Measurements from ENCODE around the gene PSMD6. TPM values are rescaled to one million over a fixed set of nuclear protein-coding genes. Genes with fewer than 3 reads are reported as not detected.

PSMD6 gene
- total RNA-seq, 1 donor from 2014 or later, result 88.7 TPM

- no peaks in the 10 kb centered on the region for H3K27me3 ChIP-seq (ENCODE audit: insufficient read depth, low read length)
- Mint-ChIP-seq H3K36me3 (ENCODE audit: low read depth, unreplicated experiment) (peaks cover 13% of the 10 kb centered on the region), H3K4me1 (ENCODE audit: low read depth, unreplicated experiment) (peaks cover 4% of the 10 kb centered on the region), H3K9me3 (ENCODE audit: unreplicated experiment) (no peaks in the 10 kb centered on the region), H3K4me3 (ENCODE audit: unreplicated experiment) (no peak overlapping the region), H3K27ac (ENCODE audit: unreplicated experiment) (no peak overlapping the region), H3K27me3 (ENCODE audit: low read depth, unreplicated experiment) (no peaks in the 10 kb centered on the region)
- H3K9ac ChIP-seq (ENCODE audit: low read length), result no peak overlapping the region
- peaks cover 37% of the 10 kb centered on the region for H3K36me3 ChIP-seq (ENCODE audit: insufficient read depth, low read length)
- TF ChIP-seq CTCF (IDR thresholded peaks at IDR 0.05; ENCODE audit: insufficient read depth, low read depth, low read length) (no peak), EZH2 (IDR thresholded peaks at IDR 0.05; ENCODE audit: insufficient read depth, low read length) (no peak)
- no peak overlapping the region for H2AFZ ChIP-seq (ENCODE audit: low read depth, low read length)
- no peaks in the 10 kb centered on the region for H3K4me1 ChIP-seq (ENCODE audit: insufficient read depth, low read length)
- no peak for DNase-seq (ENCODE audit: low read depth)
- peaks cover 2% of the 10 kb centered on the region for H3K79me2 ChIP-seq (ENCODE audit: insufficient read depth, low read length)
- H3K9me3 ChIP-seq (ENCODE audit: insufficient read depth, low read depth, low read length), result no peaks in the 10 kb centered on the region
- FAIRE-seq, result no peak
- H3K4me2 ChIP-seq (ENCODE audit: low read length), result no peak overlapping the region
- H4K20me1 ChIP-seq (ENCODE audit: insufficient read depth, low read length), result peaks cover 32% of the 10 kb centered on the region
- no peak overlapping the region for H3K27ac ChIP-seq (ENCODE audit: low read depth, low read length)
- no peak overlapping the region for H3K4me3 ChIP-seq (ENCODE audit: insufficient read depth, low read depth, low read length)
Observed at GRCh38 chr3:63984391-63984790, 38.9 kb downstream of the PSMD6 start.

GRCh38 chr3:63981980-63982379 lies 41.3 kb downstream of the PSMD6 start:
- Mint-ChIP-seq H3K36me3 (ENCODE audit: low read depth, unreplicated experiment) (peaks cover 10% of the 10 kb centered on the region), H3K9me3 (ENCODE audit: unreplicated experiment) (no peaks in the 10 kb centered on the region), H3K4me3 (ENCODE audit: unreplicated experiment) (no peak overlapping the region), H3K27ac (ENCODE audit: unreplicated experiment) (no peak overlapping the region), H3K27me3 (ENCODE audit: low read depth, unreplicated experiment) (no peaks in the 10 kb centered on the region), H3K4me1 (ENCODE audit: low read depth, unreplicated experiment) (peaks cover 15% of the 10 kb centered on the region)
- no peak for FAIRE-seq
- H3K4me1 ChIP-seq (ENCODE audit: insufficient read depth, low read length), result peaks cover under 1% of the 10 kb centered on the region
- peaks cover 14% of the 10 kb centered on the region for H3K79me2 ChIP-seq (ENCODE audit: insufficient read depth, low read length)
- H2AFZ ChIP-seq (ENCODE audit: low read depth, low read length), result no peak overlapping the region
- peaks cover 25% of the 10 kb centered on the region for H3K36me3 ChIP-seq (ENCODE audit: insufficient read depth, low read length)
- no peak overlapping the region for H3K4me3 ChIP-seq (ENCODE audit: insufficient read depth, low read depth, low read length)
- no peak for TF ChIP-seq CTCF (IDR thresholded peaks at IDR 0.05; ENCODE audit: insufficient read depth, low read depth, low read length)
- no peak for TF ChIP-seq EZH2 (IDR thresholded peaks at IDR 0.05; ENCODE audit: insufficient read depth, low read length)
- H3K4me2 ChIP-seq (ENCODE audit: low read length), result no peak overlapping the region
- no peak for DNase-seq (ENCODE audit: low read depth)
- no peaks in the 10 kb centered on the region for H3K9me3 ChIP-seq (ENCODE audit: insufficient read depth, low read depth, low read length)
- H3K27me3 ChIP-seq (ENCODE audit: insufficient read depth, low read length), result no peaks in the 10 kb centered on the region
- no peak overlapping the region for H3K9ac ChIP-seq (ENCODE audit: low read length)
- no peak overlapping the region for H3K27ac ChIP-seq (ENCODE audit: low read depth, low read length)
- H4K20me1 ChIP-seq (ENCODE audit: insufficient read depth, low read length), result peaks cover 37% of the 10 kb centered on the region

GRCh38 chr3:63980830-63981498 lies 42.3 kb downstream of the PSMD6 start:
- Mint-ChIP-seq H3K9me3 (ENCODE audit: unreplicated experiment) (no peaks in the 10 kb centered on the region), H3K27ac (ENCODE audit: unreplicated experiment) (no peak overlapping the region), H3K36me3 (ENCODE audit: low read depth, unreplicated experiment) (peaks cover 12% of the 10 kb centered on the region), H3K27me3 (ENCODE audit: low read depth, unreplicated experiment) (no peaks in the 10 kb centered on the region), H3K4me3 (ENCODE audit: unreplicated experiment) (no peak overlapping the region), H3K4me1 (ENCODE audit: low read depth, unreplicated experiment) (peaks cover 24% of the 10 kb centered on the region)
- Histone ChIP-seq H3K27ac (ENCODE audit: low read depth, low read length) (no peak overlapping the region), H3K4me3 (ENCODE audit: insufficient read depth, low read depth, low read length) (no peak overlapping the region), H3K4me2 (ENCODE audit: low read length) (no peak overlapping the region), H4K20me1 (ENCODE audit: insufficient read depth, low read length) (peaks cover 41% of the 10 kb centered on the region), H3K9me3 (ENCODE audit: insufficient read depth, low read depth, low read length) (no peaks in the 10 kb centered on the region), H3K79me2 (ENCODE audit: insufficient read depth, low read length) (peaks cover 16% of the 10 kb centered on the region), H3K27me3 (ENCODE audit: insufficient read depth, low read length) (no peaks in the 10 kb centered on the region), H3K36me3 (ENCODE audit: insufficient read depth, low read length) (peaks cover 25% of the 10 kb centered on the region), H3K4me1 (ENCODE audit: insufficient read depth, low read length) (peaks cover 11% of the 10 kb centered on the region), H3K9ac (ENCODE audit: low read length) (no peak overlapping the region), H2AFZ (ENCODE audit: low read depth, low read length) (no peak overlapping the region)
- DNase-seq (ENCODE audit: low read depth), result no peak
- TF ChIP-seq EZH2 (IDR thresholded peaks at IDR 0.05; ENCODE audit: insufficient read depth, low read length) (no peak), CTCF (IDR thresholded peaks at IDR 0.05; ENCODE audit: insufficient read depth, low read depth, low read length) (no peak)
- no peak for FAIRE-seq

Measured in astrocyte (in vitro differentiated cells and primary cell).